Psoas muscle (tissue), 8 donors: ENCODE data around the gene ZFPL1. TPM values are rescaled to one million over a fixed set of nuclear protein-coding genes. Genes with fewer than 3 reads are reported as not detected.

Experiments
- ATAC-seq, 4 donors: fragments of 200-7000 bp; cut with Tn5 transposase; one replicate each; pipeline ENCODE4 v1.9.1; 2020; ENCODE audit warnings: moderate library complexity in 3 of 4, mild to moderate bottlenecking in 2 of 4
- DNase-seq, 2 donors: peaks; one replicate each; pipeline ENCODE4 v3.0.0-alpha.2; 2020
- H3K27ac ChIP-seq: fragments of 200-600 bp; one replicate; pipeline ENCODE4 v1.8.0; 2022
- H3K27me3 ChIP-seq, 3 donors: fragments of 200-600 bp in 1 of 3; one replicate each; pipeline versions ENCODE4 v1.6.1 to v1.8.0; 2013 to 2022; ENCODE audit warnings: low read length in 2 of 3, mild to moderate bottlenecking in 2 of 3, moderate library complexity in 1 of 3; ENCODE audit not compliant: insufficient read depth in 3 of 3
- H3K36me3 ChIP-seq, 2 donors: fragments of 200-600 bp in 1 of 2; one replicate each; pipeline versions ENCODE4 v1.6.1 to v1.8.0; 2013 to 2022; ENCODE audit warnings: low read depth in 1 of 2, mild to moderate bottlenecking in 1 of 2, moderate library complexity in 1 of 2; ENCODE audit not compliant: insufficient read depth in 1 of 2
- H3K4me1 ChIP-seq: fragments of 200-600 bp; one replicate; pipeline ENCODE4 v1.8.0; 2022
- H3K4me3 ChIP-seq: fragments of 200-600 bp; one replicate; pipeline ENCODE4 v1.8.0; 2022; ENCODE audit warnings: mild to moderate bottlenecking
- H3K9me3 ChIP-seq: fragments of 200-600 bp; one replicate; pipeline ENCODE4 v1.8.0; 2022
- CTCF ChIP-seq: fragments of 200-600 bp; IDR thresholded peaks from one replicate; pipeline ENCODE4 v1.8.0; 2022; ENCODE audit warnings: antibody characterized with exemption
- WGBS, 3 donors: extraction: QIAGEN DNeasy Blood & Tissue Kit; methylation state at CpG; one replicate each; pipeline versions ENCODE4 v1.1.6 to v1.1.7; 2013; 5-methylcytosine and 5-hydroxymethylcytosine counted together
- intact Hi-C, 2 donors: fragments of 100-400 bp; cut with DNase I; formaldehyde crosslinking; loops; one replicate each; pipeline versions ENCODE4 v1.11.0 to v1.14.2; 2022
- polyA plus RNA-seq, 3 donors: library from polyadenylated mRNA; stranded (reverse); fragments of 200-250 nt; gene quantifications; one replicate each; pipeline ENCODE4 v1.2.3, GENCODE V29; 2013
- total RNA-seq, 4 donors: library from RNA; stranded (reverse); fragmentation: NEBNext Ultra II Directional in 2 of 4; extraction: Animal tissue kit (Norgen Biotek cat#: 25700) in 2 of 4; gene quantifications; one replicate each; pipeline versions ENCODE4 v1.2.1 to v1.2.4, GENCODE V29; 2021 to 2023
- donor health status: healthy with polysubstance abuse.
- donor health status: DM: no; HTN: no; CAD: no; lungs with moderate emphysema.
- donor health status: Bipolar disorder and iron deficiency.
- donor health status: healthy.
- donor health status: DM: yes; HTN: yes; CAD: no.
- donor health status: DM: no; HTN: no; CAD: no.
- donor health status: DM: no; HTN: no; CAD: no.
- donor health status: DM: yes; HTN: yes; CAD: no.

The ZFPL1 gene
- total and polyA plus RNA-seq, 7 donors = 22.1 to 55.9 (median 29.3) TPM

GRCh38 chr11:65131417-65131776 is 47.4 kb downstream of the ZFPL1 start:
- Histone ChIP-seq H3K27me3 (no peaks in the 10 kb centered on the region), H3K36me3 (peaks cover 3 to 68% of the 10 kb centered on the region in 2 donors), H3K27ac (no peak overlapping the region), H3K9me3 (no peaks in the 10 kb centered on the region), H3K4me1 (peaks cover 30% of the 10 kb centered on the region), H3K4me3 (no peak overlapping the region)
- 71 to 86% (median 79%) methylated on average over 3 of the region's 3 CpGs for WGBS, 3 donors
- ATAC-seq (no peak), DNase-seq (no peak)
- intact Hi-C loops = no loop called here
- TF ChIP-seq CTCF = no peak

GRCh38 chr11:65131895-65132237 is 47.8 kb downstream of the ZFPL1 start:
- TF ChIP-seq CTCF = no peak
- H3K27me3 ChIP-seq = no peaks in the 10 kb centered on the region
- H3K27ac ChIP-seq = no peak overlapping the region
- DNase-seq (peak in 1 of 2 donors; percentile 44), ATAC-seq (no peak)
- peaks cover 3 to 64% of the 10 kb centered on the region in 2 donors for H3K36me3 ChIP-seq
- intact Hi-C loops = no loop called here
- peaks cover 30% of the 10 kb centered on the region for H3K4me1 ChIP-seq
- H3K9me3 ChIP-seq = no peaks in the 10 kb centered on the region
- WGBS, 3 donors = 57 to 77% (median 63%) methylated on average over 6 of the region's 6 CpGs
- H3K4me3 ChIP-seq = no peak overlapping the region

GRCh38 chr11:65132238-65132987 is 48.4 kb downstream of the ZFPL1 start:
- peaks cover 30% of the 10 kb centered on the region for H3K4me1 ChIP-seq
- peak overlapping the region; percentile 98 for H3K4me3 ChIP-seq
- WGBS, 3 donors = 59 to 67% (median 64%) methylated on average over 10 of the region's 10 CpGs
- DNase-seq = no peak
- H3K27ac ChIP-seq = peak overlapping the region; percentile 96
- intact Hi-C loops = no loop called here
- no peak for TF ChIP-seq CTCF
- peaks cover 3 to 58% of the 10 kb centered on the region in 2 donors for H3K36me3 ChIP-seq
- H3K27me3 ChIP-seq = no peaks in the 10 kb centered on the region
- no peaks in the 10 kb centered on the region for H3K9me3 ChIP-seq
- no peak for ATAC-seq

- Histone ChIP-seq H3K4me1 (peaks cover 30% of the 10 kb centered on the region), H3K9me3 (no peaks in the 10 kb centered on the region), H3K27ac (peak overlapping the region; percentile 96), H3K36me3 (peaks cover 3 to 51% of the 10 kb centered on the region in 2 donors), H3K4me3 (peak overlapping the region; percentile 98), H3K27me3 (no peaks in the 10 kb centered on the region)
- intact Hi-C loops = no loop called here
- no peak for ATAC-seq
- DNase-seq = no peak
- 40 to 43% (median 42%) methylated on average over 18 of the region's 18 CpGs for WGBS, 3 donors
- no peak for TF ChIP-seq CTCF
Measured at GRCh38 chr11:65132988-65133700, 49.1 kb downstream of the ZFPL1 start.
